ENCODE data around the gene BLM. TPM values are rescaled to one million over a fixed set of nuclear protein-coding genes. Genes with fewer than 3 reads are reported as not detected.
"Not testable (repeated sequence)": the region's sequence is repeated elsewhere in the genome, so short reads cannot be mapped to it uniquely, and the experiment has no call there.

The BLM gene
- total RNA-seq, 4 donors from 2014 or later: 0.72 to 2.4 (median 0.84) TPM

- DNase-seq (ENCODE audit: low spot score in 2 of 2): no peak
- 7% methylated on average over 14 of the region's 14 CpGs for WGBS
- TF ChIP-seq POLR2A (IDR thresholded peaks at IDR 0.05): no peak
- no peak for TF ChIP-seq EP300 (IDR thresholded peaks at IDR 0.05)
Observed at GRCh38 chr15:90716317-90716975, 700 bp upstream of the BLM start.

GRCh38 chr15:90718232-90718631 is 1.1 kb downstream of the BLM start:
- TF ChIP-seq EP300 (IDR thresholded peaks at IDR 0.05): no peak
- no peak for TF ChIP-seq POLR2A (IDR thresholded peaks at IDR 0.05)
- TF ChIP-seq POLR2AphosphoS5 (IDR thresholded peaks at IDR 0.05): no peak
- no peak for TF ChIP-seq CTCF (IDR thresholded peaks at IDR 0.05)
- WGBS: 46% methylated on average over 5 of the region's 5 CpGs
- H3K27ac ChIP-seq: no peak overlapping the region
- H3K4me3 ChIP-seq: no peak overlapping the region
- DNase-seq (ENCODE audit: low spot score in 2 of 2): no peak
- H3K4me1 ChIP-seq: peaks cover 15% of the 10 kb centered on the region
- no peaks in the 10 kb centered on the region for H3K27me3 ChIP-seq
- H3K9me3 ChIP-seq: no peaks in the 10 kb centered on the region
- no peaks in the 10 kb centered on the region for H3K36me3 ChIP-seq

More at GRCh38 chr15:90716317-90716975, 700 bp upstream of the BLM start:
- Histone ChIP-seq H3K36me3 (no peaks in the 10 kb centered on the region), H3K4me3 (peak overlapping the region; percentile 73), H3K9me3 (no peaks in the 10 kb centered on the region), H3K27ac (peak overlapping the region; percentile 91), H3K27me3 (no peaks in the 10 kb centered on the region), H3K4me1 (peaks cover 15% of the 10 kb centered on the region)

GRCh38 chr15:90720131-90720530 is 3.0 kb downstream of the BLM start:
- Histone ChIP-seq H3K36me3 (no peaks in the 10 kb centered on the region), H3K27ac (no peak overlapping the region), H3K27me3 (no peaks in the 10 kb centered on the region), H3K4me3 (no peak overlapping the region), H3K9me3 (no peaks in the 10 kb centered on the region), H3K4me1 (peaks cover 15% of the 10 kb centered on the region)
- 84% methylated on average over 2 of the region's 2 CpGs for WGBS
- TF ChIP-seq POLR2A (IDR thresholded peaks at IDR 0.05) (no peak), CTCF (IDR thresholded peaks at IDR 0.05) (no peak), EP300 (IDR thresholded peaks at IDR 0.05) (no peak), POLR2AphosphoS5 (IDR thresholded peaks at IDR 0.05) (no peak)
- no peak for DNase-seq (ENCODE audit: low spot score in 2 of 2)

- no peak overlapping the region for H3K27ac ChIP-seq
- DNase-seq (ENCODE audit: low spot score in 2 of 2): no peak
- no peak overlapping the region for H3K4me3 ChIP-seq
- no peak for TF ChIP-seq CTCF (IDR thresholded peaks at IDR 0.05)
- no peak for TF ChIP-seq POLR2AphosphoS5 (IDR thresholded peaks at IDR 0.05)
- no peak for TF ChIP-seq EP300 (IDR thresholded peaks at IDR 0.05)
- no peak for TF ChIP-seq POLR2A (IDR thresholded peaks at IDR 0.05)
- H3K27me3 ChIP-seq: no peaks in the 10 kb centered on the region
- no peaks in the 10 kb centered on the region for H3K36me3 ChIP-seq
- 88% methylated on average over 3 of the region's 3 CpGs for WGBS
- H3K4me1 ChIP-seq: no peaks in the 10 kb centered on the region
- H3K9me3 ChIP-seq: no peaks in the 10 kb centered on the region
Observed at GRCh38 chr15:90729261-90729660, 12.1 kb downstream of the BLM start.

- 98% methylated on average over 6 of the region's 6 CpGs for WGBS
- H3K27ac ChIP-seq: no peak overlapping the region
Observed at GRCh38 chr15:90730290-90730689, 13.1 kb downstream of the BLM start.

GRCh38 chr15:90735923-90736322 is 18.8 kb downstream of the BLM start:
- Histone ChIP-seq H3K36me3 (no peaks in the 10 kb centered on the region), H3K27ac (no peak overlapping the region), H3K9me3 (no peaks in the 10 kb centered on the region), H3K4me1 (no peaks in the 10 kb centered on the region), H3K27me3 (no peaks in the 10 kb centered on the region), H3K4me3 (no peak overlapping the region)
- WGBS: 77% methylated on average over 1 of the region's 1 CpG
- TF ChIP-seq EP300 (IDR thresholded peaks at IDR 0.05): no peak
- no peak for TF ChIP-seq CTCF (IDR thresholded peaks at IDR 0.05)
- TF ChIP-seq POLR2AphosphoS5 (IDR thresholded peaks at IDR 0.05): no peak
- TF ChIP-seq POLR2A (IDR thresholded peaks at IDR 0.05): no peak
- DNase-seq (ENCODE audit: low spot score in 2 of 2): no peak

More at GRCh38 chr15:90730290-90730689, 13.1 kb downstream of the BLM start:
- no peaks in the 10 kb centered on the region for H3K9me3 ChIP-seq
- no peak overlapping the region for H3K4me3 ChIP-seq
- TF ChIP-seq POLR2AphosphoS5 (IDR thresholded peaks at IDR 0.05): no peak
- H3K36me3 ChIP-seq: no peaks in the 10 kb centered on the region
- H3K4me1 ChIP-seq: no peaks in the 10 kb centered on the region
- no peaks in the 10 kb centered on the region for H3K27me3 ChIP-seq
- DNase-seq (ENCODE audit: low spot score in 2 of 2): no peak

GRCh38 chr15:90740545-90740944 is 23.4 kb downstream of the BLM start:
- 87% methylated on average over 3 of the region's 3 CpGs for whole genome bisulfite sequencing
- not testable (repeated sequence) for H3K9me3 ChIP-seq; H3K36me3 ChIP-seq; H3K4me3 ChIP-seq; H3K4me1 ChIP-seq; H3K27ac ChIP-seq; H3K27me3 ChIP-seq; DNase-seq (ENCODE audit: low spot score in 2 of 2)

Measured in suprapubic skin (tissue), 4 donors.